K562 (cell line): ENCODE results near the gene POMT2. TPM values are rescaled to one million over a fixed set of nuclear protein-coding genes. Genes with fewer than 3 reads are reported as not detected.

Experiments used
- ATAC-seq: fragments of 200-7000 bp; cut with Tn5 transposase; 3 replicates; pipeline ENCODE4 v1.9.1; 2020; ENCODE audit warnings: moderate library complexity
- BruUV-seq: library from RNA; stranded (reverse); fragments of 400-500 nt; replicated peaks from 2 replicates; lab custom pipeline; 2021; lab: Mats Ljungman, UMichigan
- CTCF ChIA-PET: fragments of 300-600 bp; formaldehyde crosslinking; extraction: SDS; loops from one replicate; lab custom pipeline; 2021; ENCODE audit warnings: low intra/inter-chr PET ratio; lab: Yijun Ruan, JAX
- POLR2A ChIA-PET: fragments of 300-600, 350-650 bp; sonication (Branson Sonifier 250); formaldehyde crosslinking; extraction: SDS; loops from one replicate; lab custom pipeline; 2021; ENCODE audit warnings: antibody characterized with exemption, inconsistent platforms; lab: Yijun Ruan, JAX
- DNase-seq, 4 experiments: peaks; one replicate each; pipeline versions ENCODE4 v3.0.0 to v3.0.0-alpha.2; 2011 to 2018; ENCODE audit warnings: low spot score in 3 of 4, mixed read lengths in 3 of 4; ENCODE audit errors: extremely low read depth in 1 of 4
- FAIRE-seq: peaks from 2 replicates; lab custom pipeline; 2011; peaks lifted over from hg19 to GRCh38; lab: Jason Lieb, UNC
- H2AFZ ChIP-seq: 2 replicates; pipeline ENCODE4 v1.6.0; 2011; ENCODE audit warnings: low read depth, low read length, control low read depth, inconsistent platforms
- H3K27ac ChIP-seq: fragments of 200-600 bp; 3 replicates; pipeline ENCODE4 v1.8.0; 2011; ENCODE audit warnings: low read depth, mild to moderate bottlenecking, control low read depth, inconsistent platforms, low read length, moderate library complexity, mixed read lengths; ENCODE audit errors: extremely low read depth
- H3K27me3 ChIP-seq, 2 experiments: fragments of 300-600 bp in 1 of 2; 2 replicates in 1 of 2; 3 replicates in 1 of 2; pipeline versions ENCODE4 v1.6.0 to v1.8.0; 2011; ENCODE audit warnings: inconsistent platforms in 2 of 2, low read length in 2 of 2, mild to moderate bottlenecking in 1 of 2, mixed read lengths in 1 of 2, moderate library complexity in 1 of 2; ENCODE audit not compliant: control insufficient read depth in 2 of 2, insufficient read depth in 2 of 2
- H3K36me3 ChIP-seq: fragments of 300-600 bp; 3 replicates; pipeline ENCODE4 v1.8.0; 2011; ENCODE audit warnings: mild to moderate bottlenecking, low read length, inconsistent platforms; ENCODE audit not compliant: control insufficient read depth, insufficient read depth
- H3K4me1 ChIP-seq, 2 experiments: fragments of 200-600 bp in 1 of 2; replicated peaks in 1 of 2; 2 replicates in 1 of 2; 3 replicates in 1 of 2; pipeline versions ENCODE4 v1.5.1 to v1.8.0; 2011; ENCODE audit warnings: inconsistent platforms in 2 of 2, low read length in 2 of 2, mild to moderate bottlenecking in 1 of 2, mixed read lengths in 1 of 2, moderate library complexity in 1 of 2; ENCODE audit not compliant: control insufficient read depth in 2 of 2, insufficient read depth in 2 of 2
- H3K4me2 ChIP-seq: 2 replicates; pipeline ENCODE4 v1.6.1; 2011; ENCODE audit warnings: low read length, control low read depth, inconsistent platforms, mixed read lengths; ENCODE audit not compliant: insufficient read depth
- H3K4me3 ChIP-seq: fragments of 200-600 bp; sonication (generic), shearing (Covaris generic); 2 replicates; pipeline ENCODE4 v1.5.1; 2016; ENCODE audit warnings: control low read depth, inconsistent platforms
- H3K79me2 ChIP-seq: fragments of 200-600 bp; 3 replicates; pipeline ENCODE4 v1.8.0; 2011; ENCODE audit warnings: low read length, inconsistent platforms; ENCODE audit not compliant: control insufficient read depth, insufficient read depth
- H3K9ac ChIP-seq, 2 experiments: 2 replicates each; pipeline versions ENCODE4 v1.6.0 to v1.6.1; 2011; ENCODE audit warnings: low read depth in 2 of 2, low read length in 2 of 2, control low read depth in 1 of 2, inconsistent platforms in 1 of 2, mild to moderate bottlenecking in 1 of 2, mixed read lengths in 1 of 2; ENCODE audit not compliant: insufficient read depth in 1 of 2
- H3K9me1 ChIP-seq: one replicate; pipeline ENCODE4 v1.6.0; 2011; ENCODE audit warnings: inconsistent platforms, mild to moderate bottlenecking, low read length, moderate library complexity; ENCODE audit not compliant: control insufficient read depth, insufficient read depth
- H3K9me3 ChIP-seq: replicated peaks from 2 replicates; pipeline ENCODE4 v1.5.1; 2011; ENCODE audit warnings: low read depth, low read length, inconsistent platforms; ENCODE audit not compliant: control insufficient read depth, insufficient read depth
- H4K20me1 ChIP-seq: replicated peaks from 2 replicates; pipeline ENCODE4 v1.6.1; 2011; ENCODE audit warnings: low read length, inconsistent platforms, mixed read lengths; ENCODE audit not compliant: control insufficient read depth, insufficient read depth
- E4F1 ChIP-seq: fragments of 250-450 bp; sonication (Bioruptor Pico); IDR thresholded peaks from 2 replicates; pipeline ENCODE4 v1.5.0; 2021; ENCODE audit warnings: mild to moderate bottlenecking, borderline replicate concordance
- MEIS2 ChIP-seq: fragments of 450-650 bp; IDR thresholded peaks from 2 replicates; pipeline ENCODE4 v1.6.1; 2014; ENCODE audit warnings: mild to moderate bottlenecking; ENCODE audit not compliant: partially characterized antibody
- WGBS: fragments of 100-300 bp; shearing (Covaris generic); methylation state at CpG from one replicate; pipeline ENCODE4 v1.1.6; 2016; ENCODE audit warnings: low coverage, mixed read lengths; ENCODE audit not compliant: insufficient coverage; ENCODE audit errors: missing lambda C conversion rate; 5-methylcytosine and 5-hydroxymethylcytosine counted together
- in situ Hi-C: fragments of 300-500 bp; cut with MboI; formaldehyde crosslinking; loops from 4 replicates; pipeline ENCODE4 v1.15.0; 2018; ENCODE audit warnings: inconsistent platforms, mixed read lengths
- intact Hi-C: fragments of 100-400 bp; cut with micrococcal nuclease; formaldehyde crosslinking; loops from 2 replicates; pipeline ENCODE4 v1.14.2; 2022
- polyA plus RNA-seq, 8 experiments: library from polyadenylated mRNA; depleted of rRNA in 4 of 8; stranded (reverse) in 5 of 8; unstranded in 3 of 8; fragments of >200 nt; fragmentation: Nextera tagmentation in 2 of 8; fragmentation: Illumina TruSeq in 1 of 8; extraction: Ambion mirVana in 2 of 8; extraction: Trizol in 1 of 8; gene quantifications; 2 replicates each; pipeline versions ENCODE4 v1.2.1 to v1.2.3, GENCODE V29; 2011 to 2014; ENCODE audit warnings: inconsistent platforms in 1 of 8, missing spikeins in 1 of 8
- total RNA-seq, 7 experiments: library from RNA; depleted of rRNA in 6 of 7; stranded (reverse); fragments of >200 nt in 6 of 7; fragmentation: Illumina TruSeq in 2 of 7; extraction: Trizol in 2 of 7; gene quantifications; 2 replicates each; pipeline versions ENCODE4 v1.2.1 to v1.2.3, GENCODE V29; 2011 to 2021; ENCODE audit warnings: low replicate concordance in 1 of 7

The POMT2 gene
- total and polyA plus RNA-seq, 9 of the 15 experiments (the other 6 are each of a cell fraction or from before 2014, with no cell fraction given) = 0.39 to 16.6 (median 7.8) TPM

GRCh38 chr14:77343662-77344061 is 23.0 kb upstream of the POMT2 start:
- CTCF ChIA-PET = no interaction called here
- TF ChIP-seq MEIS2 (peak; percentile 2), E4F1 (CRISPR knock-in tag) (no peak)
- H4K20me1 ChIP-seq = no peaks in the 10 kb centered on the region
- in situ Hi-C loops = no loop called here
- H3K9ac ChIP-seq = no peak overlapping the region
- no peak overlapping the region for H2AFZ ChIP-seq
- peaks cover 32% of the 10 kb centered on the region; the same call in 2 of the 3 replicates for H3K36me3 ChIP-seq
- H3K4me2 ChIP-seq = no peak overlapping the region
- no peaks in the 10 kb centered on the region for H3K9me3 ChIP-seq
- no peak for DNase-seq
- POLR2A ChIA-PET = interaction anchor here (1.3 to 1.7 kb wide), 2 partner anchors 10 to 11 kb away, joined by 3 to 4 read pairs; no protein-coding TSS in a partner anchor
- ATAC-seq = no peak
- H3K9me1 ChIP-seq = no peaks in the 10 kb centered on the region
- BruUV-seq = no TSS peak
- WGBS = 3% methylated on average over 2 of the region's 2 CpGs
- H3K79me2 ChIP-seq = no peaks in the 10 kb centered on the region
- no peak for FAIRE-seq
- H3K4me1 ChIP-seq = peaks cover 0 to 13% of the 10 kb centered on the region in 2 experiments; a peak in 3 of 5 replicates
- H3K27me3 ChIP-seq = no peaks in the 10 kb centered on the region
- no peak overlapping the region for H3K27ac ChIP-seq
- no peak overlapping the region for H3K4me3 ChIP-seq
- intact Hi-C loops = no loop called here
